ENCODE data around the gene SLC6A18. TPM values are rescaled to one million over a fixed set of nuclear protein-coding genes. Genes with fewer than 3 reads are reported as not detected.
A peak's percentile ranks its signal among the peaks of the same experiment; 100 is the strongest.

Gene SLC6A18
- not detected for total RNA-seq
- polyA plus RNA-seq, result not detected
- 0 reads per million in 6 experiments for total RNA-seq

GRCh38 chr5:1225081-1225480 lies at the start of gene SLC6A18:
Gene SLC6A18, plus strand, starts transcription at chr5:1225381. Its CDS starts 97 bp downstream, at chr5:1225478.
- DNase-seq, result no peak
- Mint-ChIP-seq H3K27ac (peak within 1 kb of the TSS in 1 of 10 donors; percentile 37), H3K27me3 (peaks cover 0 to 32% (median 10%) of the 10 kb centered on the region in 5 donors), H3K36me3 (no peaks in the 10 kb centered on the region), H3K9me3 (peaks cover 0 to 2% (median 0%) of the 10 kb centered on the region in 9 donors), H3K4me3 (no peak within 1 kb of the TSS), H3K4me1 (peaks cover 5 to 23% (median 10%) of the 10 kb centered on the region in 4 donors)
- POLR2A ChIA-PET, result no interaction called here
- no peak for ATAC-seq

- ATAC-seq (no peak), DNase-seq (peak in 1 of 10 donors; percentile 58)
- Mint-ChIP-seq H3K4me1 (peaks cover 0 to 12% (median 6%) of the 10 kb centered on the region in 4 donors), H3K27me3 (no peaks in the 10 kb centered on the region), H3K9me3 (no peaks in the 10 kb centered on the region), H3K4me3 (no peak overlapping the region), H3K27ac (peak overlapping the region in 1 of 10 donors; percentile 5), H3K36me3 (no peaks in the 10 kb centered on the region)
- POLR2A ChIA-PET, result no interaction called here
Observed at GRCh38 chr5:1175801-1176472, 49.2 kb upstream of the SLC6A18 start.

GRCh38 chr5:1176473-1177391 lies 48.4 kb upstream of the SLC6A18 start:
- DNase-seq, result peak in 1 of 10 donors; percentile 60
- Mint-ChIP-seq H3K27ac (peak overlapping the region in 1 of 10 donors; percentile 5), H3K27me3 (no peaks in the 10 kb centered on the region), H3K4me1 (peaks cover 0 to 10% (median 6%) of the 10 kb centered on the region in 4 donors), H3K4me3 (no peak overlapping the region), H3K9me3 (no peaks in the 10 kb centered on the region), H3K36me3 (no peaks in the 10 kb centered on the region)
- POLR2A ChIA-PET, result interaction anchor here (0.7 kb wide), 1 partner anchor 88 kb away, joined by 3 read pairs; no protein-coding TSS in a partner anchor
- no peak for ATAC-seq

GRCh38 chr5:1177826-1178528 lies 47.2 kb upstream of the SLC6A18 start:
- no peak for ATAC-seq
- Mint-ChIP-seq H3K4me1 (peaks cover 0 to 6% (median 4%) of the 10 kb centered on the region in 4 donors), H3K36me3 (no peaks in the 10 kb centered on the region), H3K4me3 (no peak overlapping the region), H3K27ac (peak overlapping the region in 1 of 10 donors; percentile 28), H3K27me3 (no peaks in the 10 kb centered on the region), H3K9me3 (no peaks in the 10 kb centered on the region)
- POLR2A ChIA-PET, result interaction anchor here (0.7 kb wide), 1 partner anchor 87 kb away, joined by 3 read pairs; no protein-coding TSS in a partner anchor
- peak in 1 of 10 donors; percentile 56 for DNase-seq

GRCh38 chr5:1178529-1179382 lies 46.4 kb upstream of the SLC6A18 start:
- H3K27ac Mint-ChIP-seq, result no peak overlapping the region
- POLR2A ChIA-PET, result no interaction called here
- no peaks in the 10 kb centered on the region for H3K36me3 Mint-ChIP-seq
- H3K9me3 Mint-ChIP-seq, result no peaks in the 10 kb centered on the region
- ATAC-seq, result no peak
- H3K27me3 Mint-ChIP-seq, result no peaks in the 10 kb centered on the region
- H3K4me3 Mint-ChIP-seq, result no peak overlapping the region
- DNase-seq, result no peak
- peaks cover 0 to 3% (median 1%) of the 10 kb centered on the region in 4 donors for H3K4me1 Mint-ChIP-seq

GRCh38 chr5:1179383-1179715 lies 45.8 kb upstream of the SLC6A18 start:
- DNase-seq, result no peak
- peaks cover 0 to 2% (median under 1%) of the 10 kb centered on the region in 4 donors for H3K4me1 Mint-ChIP-seq
- no peak for ATAC-seq
- POLR2A ChIA-PET, result no interaction called here
- H3K36me3 Mint-ChIP-seq, result no peaks in the 10 kb centered on the region
- H3K27me3 Mint-ChIP-seq, result no peaks in the 10 kb centered on the region
- H3K27ac Mint-ChIP-seq, result no peak overlapping the region
- no peak overlapping the region for H3K4me3 Mint-ChIP-seq
- no peaks in the 10 kb centered on the region for H3K9me3 Mint-ChIP-seq

- Mint-ChIP-seq H3K27me3 (no peaks in the 10 kb centered on the region), H3K36me3 (no peaks in the 10 kb centered on the region), H3K4me1 (no peaks in the 10 kb centered on the region), H3K4me3 (no peak overlapping the region), H3K27ac (no peak overlapping the region), H3K9me3 (no peaks in the 10 kb centered on the region)
- ATAC-seq (no peak), DNase-seq (no peak)
- POLR2A ChIA-PET, result no interaction called here
Observed at GRCh38 chr5:1180096-1180495, 45.1 kb upstream of the SLC6A18 start.

- ATAC-seq (no peak), DNase-seq (peak in 1 of 10 donors; percentile 54)
- no peaks in the 10 kb centered on the region for H3K36me3 Mint-ChIP-seq
Observed at GRCh38 chr5:1180841-1181271, 44.3 kb upstream of the SLC6A18 start.

GRCh38 chr5:1181451-1182359 lies 43.5 kb upstream of the SLC6A18 start:
- H3K4me3 Mint-ChIP-seq, result no peak overlapping the region
- no peaks in the 10 kb centered on the region for H3K9me3 Mint-ChIP-seq
- peaks cover 0 to 3% (median 0%) of the 10 kb centered on the region in 5 donors for H3K27me3 Mint-ChIP-seq
- POLR2A ChIA-PET, result no interaction called here
- ATAC-seq, result no peak
- peak in 1 of 10 donors; percentile 46 for DNase-seq
- H3K27ac Mint-ChIP-seq, result no peak overlapping the region
- no peaks in the 10 kb centered on the region for H3K4me1 Mint-ChIP-seq
- no peaks in the 10 kb centered on the region for H3K36me3 Mint-ChIP-seq

More at GRCh38 chr5:1180841-1181271, 44.3 kb upstream of the SLC6A18 start:
- Mint-ChIP-seq H3K9me3 (no peaks in the 10 kb centered on the region), H3K27me3 (no peaks in the 10 kb centered on the region), H3K4me1 (no peaks in the 10 kb centered on the region), H3K27ac (no peak overlapping the region), H3K4me3 (no peak overlapping the region)
- POLR2A ChIA-PET, result no interaction called here

- POLR2A ChIA-PET, result no interaction called here
- Mint-ChIP-seq H3K4me1 (no peaks in the 10 kb centered on the region), H3K36me3 (no peaks in the 10 kb centered on the region), H3K4me3 (no peak overlapping the region), H3K27me3 (peaks cover 0 to 3% (median 0%) of the 10 kb centered on the region in 5 donors), H3K27ac (no peak overlapping the region), H3K9me3 (no peaks in the 10 kb centered on the region)
- no peak for ATAC-seq
- no peak for DNase-seq
Observed at GRCh38 chr5:1182360-1182632, 42.9 kb upstream of the SLC6A18 start.

GRCh38 chr5:1182633-1183423 lies 42.4 kb upstream of the SLC6A18 start:
- ATAC-seq (no peak), DNase-seq (peak in 1 of 10 donors; percentile 57)
- POLR2A ChIA-PET, result no interaction called here
- Mint-ChIP-seq H3K36me3 (no peaks in the 10 kb centered on the region), H3K27ac (no peak overlapping the region), H3K27me3 (peaks cover 0 to 3% (median 0%) of the 10 kb centered on the region in 5 donors), H3K9me3 (no peaks in the 10 kb centered on the region), H3K4me1 (no peaks in the 10 kb centered on the region), H3K4me3 (no peak overlapping the region)
